GM12878 (cell line): ENCODE data around the gene RPL19. TPM values are rescaled to one million over a fixed set of nuclear protein-coding genes. Genes with fewer than 3 reads are reported as not detected.
A peak's percentile ranks its signal among the peaks of the same experiment; 100 is the strongest.

Experiments
- ATAC-seq: fragments of 200-7000 bp; cut with Tn5 transposase; 3 replicates; pipeline ENCODE4 v1.9.1; 2020; ENCODE audit warnings: mild to moderate bottlenecking, moderate library complexity
- BruUV-seq: library from RNA; stranded (reverse); fragments of 400-500 nt; replicated peaks from 2 replicates; lab custom pipeline; 2021; lab: Mats Ljungman, UMichigan
- CTCF ChIA-PET: fragments of 300-600 bp; sonication (Branson Sonifier 250); formaldehyde crosslinking; extraction: SDS; loops from one replicate; lab custom pipeline; 2021; ENCODE audit warnings: inconsistent platforms; lab: Yijun Ruan, JAX
- POLR2A ChIA-PET: fragments of 350-600 bp; formaldehyde crosslinking; extraction: SDS; loops from one replicate; lab custom pipeline; 2021; ENCODE audit warnings: inconsistent platforms; lab: Charles Lee
- RAD21 ChIA-PET: fragments of 300-600 bp; sonication (Branson Sonifier 250); formaldehyde crosslinking; loops from one replicate; lab custom pipeline; 2023; ENCODE audit warnings: antibody characterized with exemption; ENCODE audit not compliant: unreplicated experiment; lab: Charles Lee
- SMC1A ChIA-PET: fragments of 300-600 bp; sonication (Branson Sonifier 250); formaldehyde crosslinking; loops from one replicate; lab custom pipeline; 2023; ENCODE audit not compliant: unreplicated experiment, uncharacterized antibody; lab: Charles Lee
- DNase-seq: peaks from one replicate; pipeline ENCODE4 v3.0.0-alpha.2; 2011; ENCODE audit warnings: low read depth, low spot score
- FAIRE-seq: peaks from 3 replicates; lab custom pipeline; 2011; peaks lifted over from hg19 to GRCh38; lab: Jason Lieb, UNC
- H2AFZ ChIP-seq: 2 replicates; pipeline ENCODE4 v1.6.0; 2011; ENCODE audit warnings: low read depth, low read length, control low read depth; ENCODE audit not compliant: control insufficient read depth
- H3K27ac ChIP-seq: 2 replicates; pipeline ENCODE4 v1.5.1; 2011; ENCODE audit warnings: control low read depth; ENCODE audit not compliant: control insufficient read depth, insufficient read depth
- H3K27me3 ChIP-seq, 2 experiments: replicated peaks in 1 of 2; 2 replicates each; pipeline versions ENCODE4 v1.6.0 to v1.6.1; 2011; ENCODE audit warnings: low read length in 1 of 2; ENCODE audit not compliant: control insufficient read depth in 2 of 2, insufficient read depth in 2 of 2
- H3K36me3 ChIP-seq, 2 experiments: 2 replicates each; pipeline ENCODE4 v1.5.1; 2011; ENCODE audit warnings: low read length in 1 of 2; ENCODE audit not compliant: control insufficient read depth in 2 of 2, insufficient read depth in 2 of 2
- H3K4me1 ChIP-seq: 2 replicates; pipeline ENCODE4 v1.6.1; 2011; ENCODE audit warnings: mild to moderate bottlenecking, low read length, moderate library complexity, mixed read lengths; ENCODE audit not compliant: control insufficient read depth, insufficient read depth
- H3K4me2 ChIP-seq: 2 replicates; pipeline ENCODE4 v1.6.0; 2011; ENCODE audit warnings: control low read depth; ENCODE audit not compliant: control insufficient read depth, insufficient read depth
- H3K4me3 ChIP-seq: fragments of 200-600 bp; sonication (generic); 2 replicates; pipeline ENCODE4 v1.5.1; 2016
- H3K79me2 ChIP-seq: 2 replicates; pipeline ENCODE4 v1.6.0; 2011; ENCODE audit warnings: low read length; ENCODE audit not compliant: control insufficient read depth, insufficient read depth
- H3K9ac ChIP-seq: 2 replicates; pipeline ENCODE4 v1.8.0; 2011; ENCODE audit warnings: low read length, control low read depth, mixed read lengths; ENCODE audit not compliant: control insufficient read depth, insufficient read depth
- H3K9me3 ChIP-seq: replicated peaks from 3 replicates; pipeline ENCODE4 v1.5.1; 2011; ENCODE audit warnings: mild to moderate bottlenecking, low read length; ENCODE audit not compliant: control insufficient read depth, insufficient read depth
- H4K20me1 ChIP-seq: 2 replicates; pipeline ENCODE4 v1.6.0; 2011; ENCODE audit not compliant: control insufficient read depth, insufficient read depth
- EED ChIP-seq: sonication (generic); IDR thresholded peaks from 2 replicates; pipeline ENCODE4 v1.6.1; 2016; ENCODE audit warnings: antibody characterized with exemption, low read depth
- NBN ChIP-seq: fragments of 450-650 bp; IDR thresholded peaks from 2 replicates; pipeline ENCODE4 v1.6.1; 2016
- ZNF217 ChIP-seq: fragments of 450-650 bp; IDR thresholded peaks from 2 replicates; pipeline ENCODE4 v1.6.1; 2017; ENCODE audit warnings: antibody characterized with exemption, mild to moderate bottlenecking
- WGBS: methylation state at CpG from one replicate; pipeline ENCODE4 v1.1.6; 2016; ENCODE audit warnings: low lambda C conversion rate; ENCODE audit not compliant: insufficient replicate concordance, insufficient coverage; ENCODE audit errors: missing lambda C conversion rate; 5-methylcytosine and 5-hydroxymethylcytosine counted together
- in situ Hi-C: fragments of 300-500 bp; cut with MboI; formaldehyde crosslinking; loops from 9 replicates; pipeline ENCODE4 v1.14.3; 2018; ENCODE audit warnings: mixed read lengths
- intact Hi-C: fragments of 100-400 bp; cut with micrococcal nuclease; formaldehyde crosslinking; loops from one replicate; pipeline ENCODE4 v1.14.2; 2022; ENCODE audit not compliant: unreplicated experiment
- polyA plus RNA-seq, 11 experiments: library from polyadenylated mRNA; depleted of rRNA in 4 of 11; unstranded in 6 of 11; stranded (reverse) in 5 of 11; fragments of >200 nt; fragmentation: Nextera tagmentation in 4 of 11; fragmentation: Illumina TruSeq in 1 of 11; extraction: Ambion mirVana in 4 of 11; extraction: Trizol in 1 of 11; gene quantifications; 1 replicate in 1 of 11; 2 replicates in 10 of 11; pipeline versions ENCODE4 v1.2.1 to v1.2.3, GENCODE V29; 2011 to 2016; ENCODE audit warnings: inconsistent platforms in 2 of 11, missing spikeins in 2 of 11, low read depth in 1 of 11
- total RNA-seq, 4 experiments: library from RNA; depleted of rRNA in 3 of 4; stranded (reverse); fragments of >200 nt in 3 of 4; fragmentation: Illumina TruSeq in 1 of 4; extraction: Trizol in 1 of 4; gene quantifications; 2 replicates each; pipeline versions ENCODE4 v1.2.1 to v1.2.3, GENCODE V29; 2013 to 2021

The RPL19 gene
- total and polyA plus RNA-seq, 10 of the 15 experiments (the other 5 are each of a cell fraction or from before 2014, with no cell fraction given), result 1,862 to 5,536 (median 3,836) TPM

GRCh38 chr17:39151943-39152818 is 47.9 kb upstream of the RPL19 start:
- H2AFZ ChIP-seq, result peak overlapping the region; percentile 32
- H3K4me1 ChIP-seq, result peaks cover 8% of the 10 kb centered on the region
- no peak overlapping the region for H3K27ac ChIP-seq
- RAD21 ChIA-PET, result interaction anchor here (0.6 to 3.9 kb wide), 25 partner anchors 11 to 601 kb away, joined by 3 to 142 read pairs (median 6); partner anchors contain the start of genes LASP1, PSMB3, RPL19 and RPL23
- H3K36me3 ChIP-seq, result no peaks in the 10 kb centered on the region
- in situ Hi-C loops (loop anchor here (5.0 to 10.0 kb wide), 2 partner anchors 165 to 397 kb away; partner anchors contain the start of gene PSMB3), intact Hi-C loops (loop anchor here (5.0 kb wide), 3 partner anchors 90 to 355 kb away; partner anchors contain the start of gene PIP4K2B)
- SMC1A ChIA-PET, result interaction anchor here (0.7 to 4.2 kb wide), 19 partner anchors 13 to 485 kb away, joined by 3 to 117 read pairs (median 6); partner anchors contain the start of genes ARL5C, LASP1, PSMB3 and RPL19
- peak overlapping the region; percentile 87; the same call in 1 of the 2 replicates for H3K4me3 ChIP-seq
- no peak for ATAC-seq
- TF ChIP-seq NBN (no peak), ZNF217 (no peak), EED (no peak)
- peaks cover 5 to 13% of the 10 kb centered on the region in 2 experiments for H3K27me3 ChIP-seq
- no TSS peak for BruUV-seq
- no peaks in the 10 kb centered on the region for H4K20me1 ChIP-seq
- 21% methylated on average over 22 of the region's 25 CpGs for WGBS
- FAIRE-seq, result no peak
- CTCF ChIA-PET, result interaction anchor here (0.6 to 5.9 kb wide), 46 partner anchors 8 to 475 kb away, joined by 3 to 208 read pairs (median 6); partner anchors contain the start of genes ARL5C, CWC25, LASP1 and RPL19
- H3K79me2 ChIP-seq, result no peaks in the 10 kb centered on the region
- peak overlapping the region; percentile 98; the same call in 1 of the 2 replicates for H3K4me2 ChIP-seq
- POLR2A ChIA-PET, result interaction anchor here (0.6 to 2.3 kb wide), 7 partner anchors 13 to 400 kb away, joined by 3 to 9 read pairs (median 5); partner anchors contain the start of genes CDK12 and PSMB3
- H3K9me3 ChIP-seq, result no peaks in the 10 kb centered on the region
- H3K9ac ChIP-seq, result no peak overlapping the region
- no peak for DNase-seq
